Left hindlimb (tissue), 1 donor: Measurements from ENCODE around the gene MLLT1.

ENCODE experiments used
- DNase-seq: peaks from one replicate; pipeline ENCODE4 v3.0.0-alpha.2; 2018

The MLLT1 gene

DNA sequence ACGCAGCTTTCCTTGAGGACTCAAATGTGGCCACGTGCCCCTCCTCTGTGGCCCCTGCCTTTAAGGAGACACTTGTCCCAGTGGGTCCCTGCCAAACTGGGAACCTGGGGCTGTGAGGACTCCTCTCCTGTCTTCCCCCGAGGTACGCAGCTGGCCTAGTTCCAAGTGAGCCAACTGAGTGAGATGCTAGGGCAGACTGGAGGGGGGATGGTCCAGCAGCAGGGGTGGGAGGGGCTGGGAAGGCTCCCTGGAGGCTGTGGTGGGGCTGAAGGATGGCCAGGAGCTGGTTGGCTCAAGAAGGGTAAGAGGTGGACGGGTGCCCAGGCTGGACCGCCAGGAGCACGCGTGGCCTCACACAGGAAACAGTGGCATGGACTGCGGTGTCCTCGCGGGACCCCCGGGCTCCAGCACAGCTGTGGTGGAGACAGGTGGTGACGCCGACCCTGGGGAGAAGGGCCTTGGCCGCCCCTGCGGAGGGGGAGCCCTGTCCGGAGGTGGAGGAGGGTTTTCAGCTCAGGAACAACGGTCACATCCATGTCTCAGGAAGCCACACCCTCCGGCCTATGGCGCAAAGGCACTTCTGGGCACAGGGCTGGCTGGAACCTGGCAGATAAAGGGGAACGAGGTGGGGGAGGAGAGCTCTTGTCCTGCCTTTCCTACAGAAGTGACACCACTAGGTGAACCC lies 45.8 kb downstream of the MLLT1 start:
- DNase-seq, result no peak

DNA sequence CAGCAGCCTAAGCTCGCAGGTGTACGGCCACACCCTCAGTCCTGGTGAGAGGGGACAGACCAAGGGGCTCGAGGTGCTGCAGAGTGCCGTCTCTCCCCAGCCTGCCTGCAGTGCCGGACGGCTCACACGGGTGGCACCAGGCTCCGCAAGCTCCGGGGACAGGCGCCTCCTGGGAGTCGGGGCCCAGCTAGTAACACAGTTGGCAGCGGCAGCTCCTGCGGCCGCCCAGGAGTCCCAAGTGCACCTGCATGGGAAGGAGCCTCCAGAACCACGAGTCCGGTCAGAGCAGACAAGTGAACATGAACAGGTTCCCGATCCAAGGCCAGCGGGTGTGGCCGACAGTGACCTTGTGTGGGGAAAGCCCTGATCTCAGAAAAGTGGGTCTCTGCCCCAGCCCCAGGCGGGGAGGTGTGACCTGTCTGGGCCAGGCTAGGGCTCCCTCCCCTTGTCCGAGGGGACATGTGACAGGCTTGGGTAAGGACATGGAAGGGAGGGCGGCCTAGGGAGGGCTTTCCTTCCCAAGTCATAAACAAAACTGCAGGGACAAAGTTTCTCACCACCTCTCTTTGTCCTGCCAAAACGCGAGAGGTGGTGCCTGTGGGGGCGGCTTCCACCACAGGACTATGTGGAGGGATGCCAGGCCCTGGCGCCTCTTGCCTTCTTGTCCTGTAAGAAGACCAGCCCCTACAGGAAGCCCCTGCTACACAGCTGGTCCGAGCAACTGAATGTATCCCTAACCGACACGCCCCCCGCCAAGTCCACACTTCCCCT lies 46.5 kb downstream of the MLLT1 start:
- DNase-seq, result no peak

DNA sequence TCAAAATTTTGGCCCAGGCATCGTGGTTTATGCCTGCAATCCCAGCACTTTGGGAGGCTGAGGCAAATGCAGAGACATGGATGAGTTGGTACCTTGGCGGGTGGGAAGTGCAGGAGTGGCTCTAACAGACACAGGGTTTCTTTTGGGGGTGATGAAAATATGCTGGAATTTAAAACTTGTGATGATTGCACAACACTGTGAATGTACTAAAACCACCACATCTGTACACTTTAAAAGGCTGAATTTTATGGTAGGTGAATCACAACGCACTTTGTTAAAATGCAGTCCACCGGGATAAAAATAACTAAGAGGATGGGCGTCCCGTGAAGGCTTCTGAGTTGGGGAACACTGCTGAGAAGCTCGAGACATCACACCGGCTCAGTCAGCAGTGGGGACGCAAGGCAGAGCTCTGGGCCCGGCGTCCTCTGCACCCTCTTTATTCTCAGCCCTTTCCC lies 47.1 kb downstream of the MLLT1 start:
- no peak for DNase-seq

DNA sequence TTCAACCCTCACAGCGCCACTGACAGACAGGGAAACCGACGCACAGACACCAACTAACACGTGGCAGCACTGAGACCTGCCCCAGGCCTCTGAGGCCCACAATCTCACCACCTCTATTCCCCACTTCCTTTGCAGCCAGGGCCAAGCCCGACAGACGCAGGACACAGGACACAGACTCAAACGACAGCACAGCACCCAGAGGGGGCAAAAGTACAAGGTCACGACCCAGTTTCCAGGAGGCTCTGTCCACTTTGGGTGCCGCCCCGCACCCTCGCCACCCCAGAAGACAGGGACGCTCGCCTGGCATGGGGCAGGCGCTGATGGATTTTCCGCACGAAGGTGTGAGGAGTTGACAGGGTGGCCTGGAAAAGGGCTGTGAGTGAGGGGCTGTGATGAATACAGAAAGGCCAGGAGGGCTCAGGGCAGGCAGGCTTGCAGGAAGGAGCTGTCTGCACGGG lies 48.8 kb downstream of the MLLT1 start:
- DNase-seq, result no peak

DNA sequence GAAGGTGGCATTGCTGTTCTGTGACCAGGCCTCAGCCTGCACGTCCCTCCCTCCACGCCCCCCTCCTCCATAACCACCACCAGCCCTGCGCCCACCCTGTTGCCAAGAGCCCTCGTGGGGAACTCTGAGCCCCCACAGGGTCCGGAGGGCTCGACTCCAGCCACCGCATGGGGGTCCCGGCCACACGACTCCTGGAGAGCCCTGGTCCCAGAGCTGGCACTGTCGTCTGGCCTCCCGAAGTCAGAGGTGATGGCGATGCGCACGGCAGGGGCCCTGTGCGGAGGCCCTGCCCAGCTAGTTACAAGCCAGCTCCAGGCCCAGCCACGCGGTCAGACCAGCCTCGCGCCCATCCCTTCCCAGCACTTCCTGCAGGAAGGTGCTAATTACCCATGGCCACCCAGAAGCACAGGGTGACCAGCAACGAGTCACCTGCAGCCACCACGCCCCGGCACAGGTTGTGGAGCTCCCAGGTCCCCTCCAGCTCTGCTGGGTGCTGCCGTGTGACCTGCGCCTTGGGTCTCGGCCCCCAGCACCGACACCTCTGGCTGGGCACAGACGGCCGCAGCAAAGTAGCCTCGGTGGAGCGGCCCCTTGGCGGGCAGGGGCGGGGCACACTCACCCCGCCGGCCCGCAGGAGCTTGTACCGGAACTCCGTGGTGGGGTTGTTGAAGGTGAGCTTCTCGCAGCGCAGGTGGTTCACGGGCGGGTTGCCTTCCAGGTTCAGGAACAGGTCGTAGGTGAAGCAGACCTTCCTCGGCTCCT lies 49.6 kb downstream of the MLLT1 start:
- DNase-seq, result no peak

DNA sequence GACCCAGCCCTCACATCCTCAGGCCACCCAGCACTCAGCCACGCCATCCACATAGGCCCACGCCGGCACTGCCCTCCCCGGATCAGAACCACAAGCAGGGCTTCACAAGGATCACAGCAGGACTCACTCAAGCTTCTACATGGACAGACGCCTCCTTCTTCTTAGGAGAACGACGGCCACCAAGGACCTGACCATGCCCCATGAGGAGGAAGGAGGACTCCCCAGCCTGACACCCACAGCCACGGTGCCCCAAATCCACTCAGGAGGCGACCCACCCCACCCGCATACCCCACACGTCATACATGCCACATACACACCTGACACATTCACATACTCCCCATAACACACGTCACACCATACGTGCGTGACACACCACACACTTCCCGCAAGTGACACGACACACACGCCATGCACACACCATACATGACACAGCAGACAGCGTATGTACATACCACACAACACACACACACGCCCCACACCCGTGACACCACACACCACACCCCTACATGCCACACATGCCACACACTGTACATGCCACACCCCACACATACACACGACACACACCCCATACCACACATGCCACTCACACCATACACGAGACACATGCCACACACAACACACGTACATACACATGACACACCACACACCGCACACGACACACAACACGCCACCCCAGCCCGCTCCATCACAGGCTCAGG lies 50.4 kb downstream of the MLLT1 start:
- no peak for DNase-seq

DNA sequence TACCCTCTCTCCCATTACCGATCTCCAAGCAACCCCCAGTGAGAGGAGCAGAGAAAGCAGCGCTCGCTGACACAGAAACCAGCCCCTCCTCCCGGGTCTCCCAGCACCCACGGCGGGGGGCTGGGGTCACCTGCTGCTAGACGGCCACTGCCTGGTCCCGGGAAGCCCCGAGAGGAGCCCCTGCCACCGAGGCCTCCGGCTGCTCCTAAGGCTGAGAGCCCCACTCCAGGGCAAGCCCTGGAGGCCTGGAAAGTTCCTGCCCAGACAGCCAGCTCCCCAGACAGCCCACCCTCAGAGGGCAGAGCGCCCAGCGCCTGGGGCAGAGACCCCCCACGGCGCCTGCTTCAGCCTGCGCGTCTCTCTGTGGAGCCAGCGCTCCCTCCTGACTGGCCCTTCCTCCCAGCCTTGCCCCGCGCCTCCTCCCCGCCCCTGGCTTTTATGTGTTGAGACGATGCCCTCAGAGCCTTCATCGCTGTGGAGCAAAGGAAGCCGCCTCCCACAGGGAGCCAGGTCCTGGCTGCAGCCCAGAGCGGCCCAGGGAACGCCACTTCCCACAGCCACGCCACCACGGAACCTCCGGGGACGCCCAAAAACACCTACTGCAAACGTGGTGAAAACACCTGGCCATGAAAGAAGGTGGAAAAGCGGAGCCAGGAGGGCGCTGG lies 51.1 kb downstream of the MLLT1 start:
- DNase-seq, result no peak

DNA sequence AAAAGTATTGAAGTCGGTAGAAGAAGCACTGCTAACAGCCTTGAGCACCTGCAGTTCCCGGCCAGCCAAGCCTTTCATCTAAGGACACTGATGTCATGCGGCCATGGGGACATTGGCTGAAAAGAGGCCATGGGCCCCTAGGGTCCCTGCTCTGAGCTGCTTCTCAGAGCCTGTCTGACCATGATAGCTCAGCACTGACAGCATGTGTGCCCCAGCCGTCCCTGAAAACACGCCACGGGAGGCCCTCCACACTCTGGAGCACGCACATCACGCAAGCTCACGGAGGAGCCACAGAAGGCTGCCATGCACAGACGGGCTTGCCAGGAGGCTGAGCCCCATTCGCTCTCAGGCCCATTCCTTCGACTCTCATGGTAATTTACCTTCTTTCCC lies 51.8 kb downstream of the MLLT1 start:
- DNase-seq, result no peak

DNA sequence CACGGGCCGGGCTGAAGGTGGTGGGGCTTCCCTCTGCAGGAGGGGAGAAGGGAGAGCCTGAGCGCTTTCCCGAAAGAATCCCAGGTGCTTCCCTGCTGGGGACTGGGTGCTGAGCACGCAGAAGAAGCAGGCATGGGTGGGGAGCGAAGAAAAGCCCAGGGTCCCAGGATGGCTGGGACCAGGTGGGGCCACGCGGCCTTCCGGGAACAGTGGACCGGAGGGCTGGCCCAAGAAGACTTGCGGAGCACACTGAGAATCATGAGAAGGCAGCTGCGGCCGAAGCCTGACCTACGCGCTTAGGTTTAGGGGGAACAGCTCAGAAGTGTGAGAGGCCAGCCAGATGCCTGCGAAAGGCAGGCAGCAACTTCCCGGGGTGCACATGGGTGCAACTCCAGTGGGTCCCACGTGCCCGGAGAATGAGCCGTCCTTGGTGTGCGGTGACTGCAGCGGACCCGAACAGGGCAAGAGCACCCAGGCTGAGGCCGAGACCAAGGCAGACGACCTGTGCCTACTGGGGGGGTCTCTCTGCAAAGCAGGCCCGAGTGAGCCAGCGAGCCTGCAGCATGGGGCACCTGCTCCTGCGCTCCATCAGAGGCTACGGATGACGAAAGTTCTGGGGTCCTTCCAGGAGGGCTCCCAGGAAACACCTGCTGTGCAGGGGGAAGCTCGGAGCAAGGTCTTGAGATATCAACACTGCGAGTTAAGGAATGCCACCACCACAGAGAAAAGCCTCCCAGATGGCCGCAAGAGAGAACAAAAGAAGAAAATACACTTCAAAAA lies 52.4 kb downstream of the MLLT1 start:
- DNase-seq, result no peak

DNA sequence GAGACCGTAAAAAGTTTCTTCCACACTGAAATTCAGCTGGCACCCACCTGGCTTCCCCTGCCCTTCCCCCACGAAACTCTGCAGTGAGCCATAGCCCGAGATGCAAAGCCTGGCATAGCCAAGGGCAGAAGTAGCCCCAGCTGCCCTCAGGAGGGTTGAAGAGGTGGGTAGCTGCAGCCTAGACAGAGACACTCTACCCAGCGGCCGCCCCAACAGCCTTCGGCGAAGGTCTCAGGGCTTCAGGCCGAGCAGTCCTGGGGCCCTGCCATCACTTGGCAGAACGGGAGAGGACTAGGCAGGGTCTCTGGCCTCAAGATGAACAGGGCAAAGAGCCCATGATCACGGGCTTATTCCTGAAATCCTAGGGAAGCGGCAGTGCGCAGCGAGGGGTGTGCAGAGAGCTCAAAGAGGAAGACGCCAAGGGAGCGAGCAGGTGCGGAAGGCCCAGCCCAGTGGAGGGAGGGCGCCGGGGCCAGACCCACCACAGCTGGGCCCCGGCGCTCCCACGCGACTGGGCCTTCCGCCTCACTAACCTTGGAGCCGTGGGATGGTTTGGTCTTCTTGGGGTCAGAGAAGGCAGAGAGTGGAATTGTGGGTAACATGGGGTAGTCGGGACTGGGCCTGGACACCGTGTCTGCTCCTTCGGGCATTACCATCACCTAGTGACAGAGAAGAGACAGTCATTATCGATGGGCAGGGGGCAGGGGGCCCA lies 53.2 kb downstream of the MLLT1 start:
- DNase-seq, result peak; percentile 4

DNA sequence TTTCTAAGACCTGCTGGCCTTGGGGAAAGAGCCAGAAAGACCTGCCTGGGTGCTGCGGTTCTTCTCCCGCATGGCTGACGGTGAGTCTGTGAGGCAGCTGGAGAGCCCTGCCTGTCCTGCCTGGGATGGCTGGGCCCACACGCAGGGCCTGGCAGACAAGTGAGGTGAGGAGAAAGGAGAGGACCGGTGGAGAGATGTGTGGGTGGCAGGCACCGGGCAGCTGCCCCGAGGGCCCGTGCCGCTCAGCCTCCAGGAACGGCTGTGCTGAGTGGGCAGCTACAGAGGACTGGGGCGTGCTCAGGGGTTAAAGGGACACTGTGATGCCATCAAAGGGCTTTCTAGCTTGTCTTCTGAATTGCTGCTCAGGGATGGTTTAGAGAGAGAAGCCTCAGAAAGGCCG lies 53.8 kb downstream of the MLLT1 start:
- no peak for DNase-seq

DNA sequence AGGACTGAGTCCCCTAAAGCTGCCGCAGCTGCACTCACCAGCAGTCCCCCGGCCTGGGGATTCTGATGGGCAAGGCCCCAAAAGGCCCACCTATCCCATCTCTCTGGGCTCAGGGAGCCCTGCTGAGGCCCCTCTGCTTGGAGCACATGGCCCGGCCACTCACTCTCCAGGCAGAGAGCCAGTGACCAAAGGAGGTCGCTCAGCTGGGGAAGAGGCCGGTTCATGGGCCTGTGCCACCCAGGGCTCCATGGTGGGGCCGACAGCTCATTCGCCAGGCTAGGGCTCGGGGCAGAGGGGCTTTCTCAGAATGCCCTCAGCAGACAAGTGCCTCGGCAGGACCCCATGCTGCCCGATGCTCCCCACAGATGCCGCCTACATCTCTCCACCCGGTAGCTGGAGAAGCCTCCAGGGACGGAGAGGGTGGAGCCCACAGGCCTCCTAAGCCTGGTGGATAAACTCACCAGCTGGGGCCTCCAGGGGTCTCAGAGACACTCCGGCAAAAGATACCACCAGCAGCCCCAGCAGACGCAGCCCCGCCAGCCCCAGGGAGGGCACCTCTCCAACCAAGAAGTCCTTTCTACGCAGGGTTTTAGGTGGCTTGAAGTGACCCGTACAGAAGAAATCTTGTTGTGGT lies 54.4 kb downstream of the MLLT1 start:
- DNase-seq, result no peak

DNA sequence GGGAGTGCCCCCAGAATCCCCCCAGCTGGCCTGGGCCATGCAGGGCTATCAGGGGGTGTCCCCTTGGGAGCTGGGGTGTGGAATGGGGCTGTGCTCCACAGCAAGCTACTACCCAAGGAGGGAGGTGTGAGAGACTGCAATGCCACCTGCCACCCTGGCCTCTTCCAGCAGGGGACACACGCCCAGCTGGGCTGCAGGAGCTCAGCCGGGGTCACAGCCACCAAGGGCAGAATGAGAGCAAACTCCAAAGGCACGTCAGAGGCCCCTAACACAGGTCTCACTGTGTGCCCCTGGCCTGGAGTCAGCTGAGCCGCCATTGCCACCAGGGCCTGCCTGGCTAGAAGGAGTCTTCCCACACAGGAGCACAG lies 55.5 kb downstream of the MLLT1 start:
- no peak for DNase-seq

DNA sequence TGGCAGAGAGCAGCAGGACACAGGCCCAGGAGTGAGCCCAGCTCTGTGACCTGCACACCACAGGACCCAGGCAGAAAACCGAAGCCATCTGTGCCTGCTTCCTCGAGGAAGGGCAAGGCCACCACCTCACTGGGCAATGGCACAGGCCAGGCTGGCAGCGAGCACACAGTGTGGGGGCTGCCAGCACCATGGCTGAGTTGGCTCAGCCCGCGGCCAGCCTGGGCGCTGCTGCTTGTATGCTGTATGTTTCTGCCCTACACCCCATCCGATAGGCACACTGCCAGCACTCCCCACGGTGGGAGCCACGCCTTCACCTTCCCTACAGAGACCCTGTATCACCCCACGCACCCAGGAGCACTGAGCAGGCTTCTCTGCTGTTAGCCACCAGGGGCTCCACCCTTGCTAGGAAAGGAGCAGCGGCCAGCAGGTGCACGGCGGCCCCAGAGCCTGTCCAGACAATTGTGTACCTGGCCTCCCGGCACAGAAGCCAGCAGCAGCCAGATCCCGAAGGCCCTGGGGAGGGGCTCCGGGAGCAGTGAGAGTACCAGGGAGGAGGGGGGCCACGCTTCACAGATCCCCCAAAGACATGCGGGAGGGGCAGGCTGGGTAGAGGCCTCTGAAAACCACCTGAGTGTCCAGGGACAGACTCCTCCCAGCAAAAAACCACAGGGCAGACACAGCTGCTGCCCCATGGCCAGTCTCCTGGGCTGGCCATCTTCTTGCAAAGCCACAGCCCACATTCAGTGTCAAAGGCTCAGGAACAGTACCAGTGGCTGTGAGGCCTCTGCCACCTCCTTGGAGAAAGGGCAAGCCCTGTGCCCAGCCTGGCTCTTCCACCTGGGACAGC lies 56.1 kb downstream of the MLLT1 start:
- no peak for DNase-seq

DNA sequence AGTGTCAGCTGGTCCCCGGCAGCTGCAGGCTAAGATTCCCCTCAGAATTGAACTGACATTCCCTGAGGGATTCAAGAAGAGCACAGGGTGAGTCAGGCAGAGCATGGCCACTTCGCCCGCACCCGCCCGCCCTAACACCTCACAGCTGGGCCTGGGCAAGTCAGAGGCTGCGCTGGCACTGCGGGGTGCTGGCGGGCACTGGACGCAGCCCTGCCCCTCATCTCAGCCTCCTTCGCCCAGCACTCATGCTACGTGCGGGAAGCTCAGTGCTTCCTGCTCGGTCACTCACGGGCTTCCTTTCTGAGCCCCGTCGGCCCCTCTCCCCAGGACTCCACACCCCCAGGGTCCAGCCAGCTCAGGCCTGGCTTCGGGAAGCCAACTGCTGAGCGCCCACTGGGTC lies 56.9 kb downstream of the MLLT1 start:
- DNase-seq, result no peak

DNA sequence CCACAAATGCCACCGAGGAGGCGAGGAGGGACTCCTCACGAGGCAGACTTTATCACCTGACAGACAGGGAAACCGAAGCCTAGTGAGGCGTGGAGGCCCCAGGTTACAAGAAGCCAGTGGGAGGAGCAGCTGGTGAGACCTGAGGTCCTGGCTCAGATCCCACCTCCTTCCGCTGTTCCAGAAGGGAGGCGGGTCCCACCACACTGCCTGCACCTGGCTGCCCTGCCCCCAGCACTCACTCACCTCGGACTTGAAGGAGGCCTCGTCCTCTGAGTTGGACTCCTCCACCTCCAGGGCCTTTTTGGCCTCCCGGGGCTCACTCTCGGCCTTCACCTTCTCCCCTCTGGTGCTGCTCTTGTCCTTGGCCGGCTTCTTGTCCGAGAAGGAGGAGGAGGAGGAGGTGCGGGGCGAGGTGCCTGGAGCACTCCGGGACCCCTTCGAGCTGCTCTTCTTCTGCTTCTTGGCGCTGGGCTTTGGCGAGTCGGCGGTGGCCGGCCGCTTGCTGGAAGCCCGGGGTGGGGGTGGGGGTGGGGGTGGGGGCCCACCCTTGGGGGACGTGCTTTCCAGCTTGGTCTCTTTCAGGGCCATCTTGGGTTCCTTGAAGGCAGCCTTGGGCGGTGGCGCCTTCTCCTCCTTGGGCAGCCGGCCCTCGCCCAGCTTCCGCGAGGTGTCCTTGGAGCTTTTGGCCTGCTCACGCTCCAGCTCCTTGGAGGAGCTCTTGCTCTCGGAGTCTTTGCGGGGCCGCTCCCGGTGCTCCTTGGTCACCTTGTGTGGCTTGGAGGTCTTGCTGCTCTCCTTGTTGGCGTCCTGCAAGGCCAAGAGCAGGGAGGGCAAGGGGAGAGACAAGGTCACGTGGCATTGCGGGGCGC lies 57.7 kb downstream of the MLLT1 start:
- DNase-seq, result no peak

DNA sequence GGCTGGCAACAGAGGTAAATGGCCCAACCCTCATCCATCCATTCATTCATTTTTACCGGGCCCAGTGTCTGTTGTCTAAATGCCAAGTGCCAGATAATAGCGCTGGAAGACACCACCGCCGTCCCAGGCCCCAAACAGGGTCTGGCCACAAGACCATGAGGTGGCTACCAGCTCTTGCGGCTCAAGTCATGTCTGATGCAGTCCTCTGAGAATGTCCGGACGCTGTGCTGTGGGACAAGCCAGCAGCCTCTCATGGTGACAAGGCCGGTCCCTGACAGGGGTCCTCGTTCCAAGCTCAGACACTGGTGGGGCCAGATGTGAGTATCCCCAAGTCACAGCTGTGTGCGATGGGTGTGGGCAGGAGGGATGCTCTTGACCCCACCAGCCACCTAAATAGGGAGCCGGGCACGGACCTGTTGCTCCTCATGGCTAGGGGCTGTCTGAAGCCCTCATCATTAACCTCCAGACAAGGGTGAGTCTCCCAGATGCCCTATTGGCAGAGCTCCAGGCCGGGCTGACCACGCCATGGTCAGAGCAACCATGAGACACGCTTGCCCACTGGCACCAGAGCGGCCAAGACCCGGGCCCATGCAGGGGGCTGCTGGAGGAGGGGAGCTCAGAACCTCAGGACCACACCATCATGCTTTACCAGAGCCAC lies 58.4 kb downstream of the MLLT1 start:
- no peak for DNase-seq
